HepG2 (cell line): ENCODE data around the gene KIRREL3.

Experiments
- ADNP ChIP-seq: sonication (generic); formaldehyde crosslinking; IDR thresholded peaks from 2 replicates; pipeline ENCODE4 v1.4.0; 2020; ENCODE audit warnings: missing genetic modification reagents
- ARID2 ChIP-seq: sonication (generic); formaldehyde crosslinking; IDR thresholded peaks from 2 replicates; pipeline ENCODE4 v1.8.1; 2022; ENCODE audit warnings: mild to moderate bottlenecking, missing genetic modification reagents, borderline replicate concordance
- CBFB ChIP-seq: sonication (generic); formaldehyde crosslinking; IDR thresholded peaks from 2 replicates; pipeline ENCODE4 v1.4.0; 2020; ENCODE audit warnings: missing genetic modification reagents
- EZH2 ChIP-seq: conservative IDR thresholded peaks from 2 replicates; pipeline ENCODE4 v1.6.1; 2012; ENCODE audit warnings: mild to moderate bottlenecking, low read depth, low read length, moderate library complexity
- GABPA ChIP-seq, 2 experiments: IDR thresholded peaks; 2 replicates each; pipeline ENCODE4 v1.6.1; 2011 to 2016; ENCODE audit warnings: low read depth in 2 of 2, low read length in 1 of 2, missing biosample characterization in 1 of 2, missing genetic modification characterization in 1 of 2
- MXD4 ChIP-seq: IDR thresholded peaks from 2 replicates; pipeline ENCODE4 v1.6.1; 2016; ENCODE audit warnings: mild to moderate bottlenecking, missing biosample characterization, missing genetic modification reagents
- MXI1 ChIP-seq: IDR thresholded peaks from 3 replicates; pipeline ENCODE4 v1.6.1; 2012; ENCODE audit warnings: low read depth, low read length, inconsistent platforms, borderline replicate concordance
- NFATC3 ChIP-seq: sonication (generic); formaldehyde crosslinking; IDR thresholded peaks from 2 replicates; pipeline ENCODE4 v1.5.1; 2020; ENCODE audit warnings: mild to moderate bottlenecking, missing genetic modification reagents
- THAP9 ChIP-seq: sonication (generic); formaldehyde crosslinking; IDR thresholded peaks from 2 replicates; pipeline ENCODE4; 2020; ENCODE audit warnings: missing genetic modification reagents, mild to moderate bottlenecking, borderline replicate concordance
- ZBTB26 ChIP-seq: IDR thresholded peaks from 2 replicates; pipeline ENCODE4 v1.6.1; 2016; ENCODE audit warnings: missing compliant biosample characterization, missing genetic modification reagents, borderline replicate concordance
- ZNF292 ChIP-seq: sonication (generic); formaldehyde crosslinking; IDR thresholded peaks from 2 replicates; pipeline ENCODE4 v1.8.1; 2022; ENCODE audit warnings: mild to moderate bottlenecking, low read depth, missing genetic modification reagents, borderline replicate concordance
- ZNF335 ChIP-seq: sonication (generic); formaldehyde crosslinking; IDR thresholded peaks from 2 replicates; pipeline ENCODE4 v1.4.0; 2020; ENCODE audit warnings: missing genetic modification reagents

GRCh38 chr11:126476977-126477376, 523.6 kb downstream of the KIRREL3 start:
- TF ChIP-seq MXI1 = no peak
- TF ChIP-seq EZH2 = no peak
- no peak for TF ChIP-seq CBFB (CRISPR knock-in tag)
- no peak for TF ChIP-seq ARID2 (CRISPR knock-in tag)
- no peak for TF ChIP-seq ZNF335 (CRISPR knock-in tag)
- no peak for TF ChIP-seq ADNP (CRISPR knock-in tag)
- TF ChIP-seq ZNF292 (CRISPR knock-in tag) = no peak
- TF ChIP-seq ZBTB26 (CRISPR knock-in tag) = no peak
- no peak for TF ChIP-seq GABPA (IDR thresholded peaks at IDR 0.05; ENCODE audit: low read depth, low read length)
- TF ChIP-seq GABPA (CRISPR knock-in tag; IDR thresholded peaks at IDR 0.05; ENCODE audit: low read depth) = no peak
- TF ChIP-seq THAP9 (CRISPR knock-in tag) = no peak
- TF ChIP-seq NFATC3 (CRISPR knock-in tag) = no peak
- no peak for TF ChIP-seq MXD4 (CRISPR knock-in tag)
